A549 (cell line): ENCODE measurements around the gene DGAT2. TPM values are rescaled to one million over a fixed set of nuclear protein-coding genes. Genes with fewer than 3 reads are reported as not detected.
A peak's percentile ranks its signal among the peaks of the same experiment; 100 is the strongest.

ENCODE experiments used
- ATAC-seq, 2 experiments: fragments of 200-7000 bp in 1 of 2; fragments of >200 bp in 1 of 2; cut with Nextera tagmentation in 1 of 2; cut with Tn5 transposase in 1 of 2; 3 replicates each; pipeline versions ENCODE4 v1.8.0 to v1.9.1; 2018 to 2020; ENCODE audit warnings: mild to moderate bottlenecking in 1 of 2, moderate library complexity in 1 of 2
- CTCF ChIA-PET: fragments of 300-600 bp; sonication (Branson Sonifier 250); formaldehyde crosslinking; extraction: SDS; loops from one replicate; lab custom pipeline; 2021; ENCODE audit warnings: antibody characterized with exemption, inconsistent platforms; lab: Yijun Ruan, JAX
- POLR2A ChIA-PET: fragments of 350-600 bp; formaldehyde crosslinking; extraction: SDS; loops from one replicate; lab custom pipeline; 2021; ENCODE audit warnings: antibody characterized with exemption, inconsistent platforms; lab: Yijun Ruan, JAX
- DNase-seq, 2 experiments: peaks; one replicate each; pipeline versions ENCODE4 v3.0.0 to v3.0.0-alpha.2; 2011 to 2016; ENCODE audit warnings: low read depth in 1 of 2, low spot score in 1 of 2
- FAIRE-seq: peaks from 2 replicates; lab custom pipeline; 2011; peaks lifted over from hg19 to GRCh38; lab: Jason Lieb, UNC
- H3K27ac ChIP-seq, 2 experiments: fragments of >200 bp; sonication (Bioruptor Twin); formaldehyde crosslinking; 3 replicates each; pipeline ENCODE4 v1.5.1; 2016 to 2017
- H3K4me1 ChIP-seq: fragments of >200 bp; sonication (Bioruptor Twin); formaldehyde crosslinking; 3 replicates; pipeline ENCODE4 v1.6.1; 2016
- H3K4me2 ChIP-seq: fragments of >200 bp; sonication (Bioruptor Twin); formaldehyde crosslinking; 3 replicates; pipeline ENCODE4 v1.6.1; 2016
- H3K4me3 ChIP-seq: fragments of >200 bp; sonication (Bioruptor Twin); formaldehyde crosslinking; 3 replicates; pipeline ENCODE4 v1.5.1; 2016
- H3K9me3 ChIP-seq: fragments of >200 bp; sonication (Bioruptor Twin); formaldehyde crosslinking; 3 replicates; pipeline ENCODE4 v1.6.1; 2016
- ATOH8 ChIP-seq: fragments of 250-450 bp; sonication (Bioruptor Pico); IDR thresholded peaks from 2 replicates; pipeline ENCODE4 v1.5.0; 2020; ENCODE audit warnings: low read depth, mild to moderate bottlenecking, moderate library complexity
- BHLHE40 ChIP-seq: IDR thresholded peaks from 2 replicates; pipeline ENCODE4 v1.6.1; 2012; ENCODE audit warnings: low read depth, low read length, inconsistent platforms
- CHD4 ChIP-seq: fragments of 200-600 bp; sonication (generic); IDR thresholded peaks from 2 replicates; pipeline ENCODE4 v1.6.1; 2016; ENCODE audit warnings: antibody characterized with exemption, mild to moderate bottlenecking, borderline replicate concordance
- E2F6 ChIP-seq: IDR thresholded peaks from 2 replicates; pipeline ENCODE4 v1.6.1; 2012; ENCODE audit warnings: low read depth, borderline replicate concordance
- EHF ChIP-seq: fragments of 250-450 bp; sonication (Bioruptor Pico); IDR thresholded peaks from 2 replicates; pipeline ENCODE4 v1.5.0; 2020; ENCODE audit warnings: mild to moderate bottlenecking
- ELK1 ChIP-seq: fragments of 150-350 bp; IDR thresholded peaks from 2 replicates; pipeline ENCODE4 v1.6.1; 2014; ENCODE audit warnings: low read depth, mild to moderate bottlenecking, low read length
- EP300 ChIP-seq, 2 experiments: fragments of >200 bp; sonication (Bioruptor Twin); formaldehyde crosslinking; IDR thresholded peaks; 2 replicates in 1 of 2; 3 replicates in 1 of 2; pipeline ENCODE4 v1.6.1; 2016 to 2017
- ESRRA ChIP-seq: fragments of 150-350 bp; IDR thresholded peaks from 2 replicates; pipeline ENCODE4 v1.6.1; 2014; ENCODE audit warnings: mild to moderate bottlenecking, low read length, borderline replicate concordance
- FOSL2 ChIP-seq, 2 experiments: fragments of 450-650 bp in 1 of 2; fragments of >200 bp in 1 of 2; sonication (Bioruptor Twin) in 1 of 2; formaldehyde crosslinking; IDR thresholded peaks; 2 replicates each; pipeline versions ENCODE4 v1.5.0 to v1.6.1; 2016 to 2020; ENCODE audit warnings: mild to moderate bottlenecking in 1 of 2, moderate library complexity in 1 of 2
- HEYL ChIP-seq: fragments of 250-450 bp; sonication (Bioruptor Pico); IDR thresholded peaks from 2 replicates; pipeline ENCODE4 v1.8.0; 2021; ENCODE audit warnings: mild to moderate bottlenecking, moderate library complexity
- JUN ChIP-seq, 2 experiments: fragments of >200 bp; sonication (Bioruptor Twin); formaldehyde crosslinking; IDR thresholded peaks; 2 replicates in 1 of 2; 3 replicates in 1 of 2; pipeline ENCODE4 v1.6.1; 2016 to 2017
- JUNB ChIP-seq: fragments of >200 bp; sonication (Bioruptor Twin); formaldehyde crosslinking; IDR thresholded peaks from 2 replicates; pipeline ENCODE4 v1.6.1; 2016
- KDM5A ChIP-seq: fragments of 200-600 bp; sonication (generic); IDR thresholded peaks from 2 replicates; pipeline ENCODE4 v1.6.1; 2016; ENCODE audit warnings: antibody characterized with exemption, mild to moderate bottlenecking
- MYC ChIP-seq: IDR thresholded peaks from 2 replicates; pipeline ENCODE4 v1.6.1; 2012; ENCODE audit warnings: mild to moderate bottlenecking, inconsistent platforms, low read length, improper control_type of control experiment, borderline replicate concordance
- NPAS2 ChIP-seq: fragments of 250-450 bp; sonication (Bioruptor Pico); IDR thresholded peaks from 2 replicates; pipeline ENCODE4 v1.8.0; 2022; ENCODE audit warnings: mild to moderate bottlenecking, moderate library complexity, borderline replicate concordance
- PBX3 ChIP-seq: IDR thresholded peaks from 2 replicates; pipeline ENCODE4 v1.6.1; 2012
- PHF8 ChIP-seq: fragments of 200-600 bp; sonication (generic); IDR thresholded peaks from 2 replicates; pipeline ENCODE4 v1.6.1; 2016; ENCODE audit warnings: low read depth, mild to moderate bottlenecking, antibody characterized with exemption, moderate library complexity, borderline replicate concordance
- POLR2A ChIP-seq: IDR thresholded peaks from 2 replicates; pipeline ENCODE4 v1.6.1; 2012; ENCODE audit warnings: mild to moderate bottlenecking, low read length
- POLR2AphosphoS2 ChIP-seq: conservative IDR thresholded peaks from 2 replicates; pipeline ENCODE4 v1.6.1; 2012; ENCODE audit warnings: low read length, improper control_type of control experiment, inconsistent platforms
- RFX5 ChIP-seq: fragments of 450-650 bp; IDR thresholded peaks from 2 replicates; pipeline ENCODE4 v1.7.1; 2014; ENCODE audit warnings: antibody characterized with exemption, mild to moderate bottlenecking, moderate library complexity
- RNF2 ChIP-seq: fragments of 200-600 bp; sonication (generic); IDR thresholded peaks from 2 replicates; pipeline ENCODE4 v1.6.1; 2016; ENCODE audit warnings: low read depth, mild to moderate bottlenecking, antibody characterized with exemption, moderate library complexity, borderline replicate concordance
- ZFP36 ChIP-seq: fragments of 450-650 bp; IDR thresholded peaks from 2 replicates; pipeline ENCODE4 v1.6.1; 2014; ENCODE audit warnings: borderline replicate concordance; ENCODE audit not compliant: partially characterized antibody
- ZNF302 ChIP-seq: fragments of 250-450 bp; sonication (Bioruptor Pico); IDR thresholded peaks from 2 replicates; pipeline ENCODE4 v1.9.0; 2021; ENCODE audit warnings: inconsistent platforms, mild to moderate bottlenecking, moderate library complexity
- ZSCAN20 ChIP-seq: fragments of 250-450 bp; sonication (Bioruptor Pico); IDR thresholded peaks from 2 replicates; pipeline ENCODE4 v1.8.0; 2022; ENCODE audit warnings: mild to moderate bottlenecking, moderate library complexity
- WGBS: methylation state at CpG from one replicate; pipeline ENCODE4 v1.1.6; 2017; ENCODE audit errors: missing lambda C conversion rate; 5-methylcytosine and 5-hydroxymethylcytosine counted together
- polyA plus RNA-seq, 4 experiments: library from polyadenylated mRNA; depleted of rRNA in 3 of 4; stranded (reverse); fragments of >200 nt; fragmentation: RNase III in 1 of 4; extraction: RNeasy Plus Mini Kit Qiagen cat#74134 plus additional on column Dnase treatment in 1 of 4; gene quantifications; 2 replicates in 3 of 4; 3 replicates in 1 of 4; pipeline ENCODE4 v1.2.3, GENCODE V29; 2011 to 2017
- TF ChIP-seq, protein P1 (sequence below): fragments of 250-450 bp; sonication (Bioruptor Pico); IDR thresholded peaks from 2 replicates; pipeline ENCODE4 v1.5.0; 2021; ENCODE audit warnings: mild to moderate bottlenecking, moderate library complexity, borderline replicate concordance

DGAT2 gene
- polyA plus RNA-seq, 2 of the 4 experiments (the other 2 are of a cell fraction) = 1.6 to 1.9 TPM

GRCh38 chr11:75813622-75814039 lies 45.1 kb downstream of the DGAT2 start:
- POLR2A ChIA-PET = no interaction called here
- WGBS = 82% methylated on average over 1 of the region's 1 CpG
- ATAC-seq (no peak), DNase-seq (no peak)
- peak overlapping the region; percentile 87 for H3K4me2 ChIP-seq
- peaks cover 18% of the 10 kb centered on the region; the same call in 2 of the 3 replicates for H3K4me1 ChIP-seq
- H3K27ac ChIP-seq = peak overlapping the region; percentile 89 to 92; a peak in 5 of 6 replicates
- TF ChIP-seq ZSCAN20 (CRISPR knock-in tag) = no peak
- TF ChIP-seq ZFP36 = peak; percentile 89
- TF ChIP-seq, all 56 proteins: peak for 1
- no peak overlapping the region; the same call in 2 of the 3 replicates for H3K4me3 ChIP-seq
- no peak for FAIRE-seq
- CTCF ChIA-PET = interaction anchor here (0.6 to 3.7 kb wide), 7 partner anchors 11 to 491 kb away, joined by 3 to 20 read pairs (median 3); no protein-coding TSS in a partner anchor
- no peaks in the 10 kb centered on the region for H3K9me3 ChIP-seq

DNA sequence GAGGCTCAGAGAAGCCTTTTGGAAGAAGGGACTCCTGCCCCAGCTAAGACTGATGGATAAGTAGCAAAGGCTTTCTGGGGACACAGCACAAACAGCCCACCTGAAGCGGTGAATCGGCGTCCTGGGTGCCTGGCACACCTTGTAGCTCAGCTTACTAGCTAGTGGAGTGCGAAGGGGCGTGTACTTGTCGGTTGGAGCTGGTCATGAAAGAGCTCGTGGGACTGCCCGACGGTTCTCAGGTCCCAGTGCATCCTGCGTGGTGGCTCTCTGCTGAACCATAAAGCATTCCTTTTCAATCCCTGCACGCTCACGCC lies 45.7 kb downstream of the DGAT2 start:
- Histone ChIP-seq H3K4me2 (peak overlapping the region; percentile 87), H3K27ac (peak overlapping the region; percentile 89 to 92), H3K4me1 (peaks cover 18% of the 10 kb centered on the region; the same call in 2 of the 3 replicates), H3K4me3 (peak overlapping the region; percentile 96), H3K9me3 (no peaks in the 10 kb centered on the region)
- WGBS = 3% methylated on average over 10 of the region's 12 CpGs
- ChIA-PET POLR2A (interaction anchor here (1.2 kb wide), 1 partner anchor 14 kb away, joined by 3 read pairs; no protein-coding TSS in a partner anchor), CTCF (interaction anchor here (0.6 to 3.7 kb wide), 6 partner anchors 12 to 490 kb away, joined by 3 to 20 read pairs (median 4); no protein-coding TSS in a partner anchor)
- FAIRE-seq = no peak
- TF ChIP-seq, protein P1, sequence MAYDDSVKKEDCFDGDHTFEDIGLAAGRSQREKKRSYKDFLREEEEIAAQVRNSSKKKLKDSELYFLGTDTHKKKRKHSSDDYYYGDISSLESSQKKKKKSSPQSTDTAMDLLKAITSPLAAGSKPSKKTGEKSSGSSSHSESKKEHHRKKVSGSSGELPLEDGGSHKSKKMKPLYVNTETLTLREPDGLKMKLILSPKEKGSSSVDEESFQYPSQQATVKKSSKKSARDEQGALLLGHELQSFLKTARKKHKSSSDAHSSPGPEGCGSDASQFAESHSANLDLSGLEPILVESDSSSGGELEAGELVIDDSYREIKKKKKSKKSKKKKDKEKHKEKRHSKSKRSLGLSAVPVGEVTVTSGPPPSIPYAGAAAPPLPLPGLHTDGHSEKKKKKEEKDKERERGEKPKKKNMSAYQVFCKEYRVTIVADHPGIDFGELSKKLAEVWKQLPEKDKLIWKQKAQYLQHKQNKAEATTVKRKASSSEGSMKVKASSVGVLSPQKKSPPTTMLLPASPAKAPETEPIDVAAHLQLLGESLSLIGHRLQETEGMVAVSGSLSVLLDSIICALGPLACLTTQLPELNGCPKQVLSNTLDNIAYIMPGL = no peak
- TF ChIP-seq JUN (IDR thresholded peaks at IDR 0.05) (no peak), PHF8 (peak; percentile 58; the same call in 1 of the 2 replicates)
- no peak for DNase-seq
- peak; percentile 66 for ATAC-seq

DNA sequence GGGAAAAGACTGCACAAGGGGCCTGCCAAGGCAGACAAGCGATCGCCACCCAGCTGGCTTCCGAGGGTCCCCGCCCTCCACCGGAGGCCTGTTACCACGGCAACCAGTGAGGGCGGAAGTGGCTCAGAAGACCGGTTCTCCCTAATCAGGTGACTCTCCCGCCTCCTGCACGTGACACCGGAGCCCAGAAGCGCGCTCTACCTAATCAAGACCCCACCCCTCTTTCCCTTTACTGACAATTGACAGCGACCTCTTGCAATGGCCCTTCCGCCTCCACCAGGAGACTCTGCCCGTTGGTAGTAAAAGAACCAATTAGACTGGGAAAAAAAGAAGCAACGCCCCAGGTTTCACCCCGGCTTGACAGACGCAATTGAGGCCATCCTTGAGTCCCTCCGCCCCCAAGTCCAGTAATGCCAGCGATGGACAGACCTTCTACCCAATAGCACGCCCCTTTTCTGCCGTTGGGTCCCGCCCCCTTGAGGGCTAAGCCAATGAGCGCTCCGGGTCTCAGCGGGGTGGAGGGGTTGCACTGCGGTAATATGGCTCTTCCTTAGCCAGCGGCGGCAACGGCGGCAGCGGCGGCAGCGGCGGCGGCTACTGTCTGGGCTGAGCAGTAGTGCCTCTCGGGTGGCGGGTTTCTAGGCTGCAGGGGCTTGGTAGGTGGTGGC lies 46.2 kb downstream of the DGAT2 start, which contains the start of gene UVRAG:
UVRAG (plus strand) TSS at position 534 of the 668 bp plus-strand sequence. CDS start 198 bp downstream, outside the sequence.
- under 1% methylated on average over 21 of the region's 39 CpGs for WGBS
- FAIRE-seq = no peak
- CTCF ChIA-PET = interaction anchor here (1.2 to 3.7 kb wide), 4 partner anchors 12 to 109 kb away, joined by 3 to 20 read pairs (median 6); no protein-coding TSS in a partner anchor
- POLR2A ChIA-PET = interaction anchor here (1.2 kb wide), 1 partner anchor 15 kb away, joined by 3 read pairs; no protein-coding TSS in a partner anchor
- no peaks in the 10 kb centered on the region for H3K9me3 ChIP-seq
- H3K4me2 ChIP-seq = peak within 1 kb of the TSS; percentile 87
- H3K4me1 ChIP-seq = peaks cover 18% of the 10 kb centered on the region; the same call in 2 of the 3 replicates
- peak; percentile 99 for DNase-seq
- ATAC-seq = peak; percentile 92 to 97
- H3K4me3 ChIP-seq = peak within 1 kb of the TSS; percentile 96
- peak within 1 kb of the TSS; percentile 89 to 92 for H3K27ac ChIP-seq
- TF ChIP-seq PHF8 = no peak
- peak; percentile 96 for TF ChIP-seq PBX3
- TF ChIP-seq EP300 (IDR thresholded peaks at IDR 0.05) = no peak
- no peak for TF ChIP-seq POLR2AphosphoS2
- TF ChIP-seq JUN (IDR thresholded peaks at IDR 0.05) = peak in 1 of 2 experiments; percentile 51; a peak in 1 of 5 replicates
- peak; percentile 35; the same call in 1 of the 2 replicates for TF ChIP-seq KDM5A
- TF ChIP-seq ZNF302 (CRISPR knock-in tag) = no peak
- TF ChIP-seq RNF2 = no peak
- no peak for TF ChIP-seq CHD4
- TF ChIP-seq RFX5 = no peak
- TF ChIP-seq EHF (CRISPR knock-in tag) = no peak
- TF ChIP-seq BHLHE40 = peak; percentile 86
- no peak for TF ChIP-seq HEYL (CRISPR knock-in tag)
- no peak for TF ChIP-seq FOSL2 (IDR thresholded peaks at IDR 0.05)
- 0 out of 2 replicates have a peak, but pooled peaks have one; percentile 16 for TF ChIP-seq FOSL2 (CRISPR knock-in tag; IDR thresholded peaks at IDR 0.05)
- no peak for TF ChIP-seq ATOH8 (CRISPR knock-in tag)
- 0 out of 2 replicates have a peak, but pooled peaks have one; percentile 34 for TF ChIP-seq E2F6
- TF ChIP-seq NPAS2 = 0 out of 2 replicates have a peak, but pooled peaks have one; percentile 56
- no peak for TF ChIP-seq ESRRA
- no peak for TF ChIP-seq MYC
- no peak for TF ChIP-seq JUNB
- no peak for TF ChIP-seq ELK1
- TF ChIP-seq POLR2A = peak; percentile 45
